HG02973 (cell line): ENCODE results near the gene CERS6.
"Not testable (repeated sequence)": the region's sequence is repeated elsewhere in the genome, so short reads cannot be mapped to it uniquely, and the experiment has no call there.

Source experiments
- ATAC-seq: cut with Tn5 transposase; IDR thresholded peaks from one replicate; pipeline ENCODE4 v1.9.1; 2021; ENCODE audit warnings: moderate library complexity; ENCODE audit not compliant: unreplicated experiment

The CERS6 gene

GRCh38 chr2:168791140-168791539 lies 335.1 kb downstream of the CERS6 start:
- ATAC-seq, result not testable (repeated sequence)

GRCh38 chr2:168793596-168793995 lies 337.5 kb downstream of the CERS6 start:
- no peak for ATAC-seq

GRCh38 chr2:168794968-168795367 lies 338.9 kb downstream of the CERS6 start:
- ATAC-seq, result no peak

- no peak for ATAC-seq
These were observed 340.1 kb downstream of the CERS6 start for GRCh38 chr2:168796090-168796577.

- no peak for ATAC-seq
These were observed 340.7 kb downstream of the CERS6 start for GRCh38 chr2:168796583-168797285.

GRCh38 chr2:168797286-168797655 lies 341.2 kb downstream of the CERS6 start:
- ATAC-seq, result no peak

GRCh38 chr2:168798076-168798887 lies 342.2 kb downstream of the CERS6 start:
- no peak for ATAC-seq

- no peak for ATAC-seq
These were observed 342.9 kb downstream of the CERS6 start for GRCh38 chr2:168798888-168799410.

- ATAC-seq, result no peak
These were observed 345.4 kb downstream of the CERS6 start for GRCh38 chr2:168801471-168801870.

- no peak for ATAC-seq
These were observed 346.1 kb downstream of the CERS6 start, which contains the start of gene NOSTRIN for GRCh38 chr2:168801961-168802858. Gene NOSTRIN (plus strand): TSS chr2:168802637. CDS start chr2:168802647, 10 bp downstream.

GRCh38 chr2:168802859-168803725 lies 347.0 kb downstream of the CERS6 start:
- no peak for ATAC-seq

- ATAC-seq, result no peak
These were observed 348.1 kb downstream of the CERS6 start for GRCh38 chr2:168804214-168804613.

GRCh38 chr2:168805615-168806014 lies 349.5 kb downstream of the CERS6 start:
- no peak for ATAC-seq

- ATAC-seq, result no peak
These were observed 353.5 kb downstream of the CERS6 start for GRCh38 chr2:168809537-168809936.

GRCh38 chr2:168810235-168810634 lies 354.2 kb downstream of the CERS6 start:
- no peak for ATAC-seq

GRCh38 chr2:168811696-168812095 lies 355.6 kb downstream of the CERS6 start:
- no peak for ATAC-seq

- no peak for ATAC-seq
These were observed 358.0 kb downstream of the CERS6 start for GRCh38 chr2:168814046-168814445.

- no peak for ATAC-seq
These were observed 359.2 kb downstream of the CERS6 start for GRCh38 chr2:168814939-168815907.

GRCh38 chr2:168816369-168816768 lies 360.3 kb downstream of the CERS6 start:
- ATAC-seq, result no peak
